Uterus (tissue), 4 donors: ENCODE results near the gene RHCG. TPM values are rescaled to one million over a fixed set of nuclear protein-coding genes. Genes with fewer than 3 reads are reported as not detected.

Experiments used
- DNase-seq, 2 donors: peaks; one replicate each; pipeline ENCODE4 v3.0.0-alpha.2; 2019 to 2020
- H3K27ac ChIP-seq, 2 donors: fragments of 200-600 bp; sonication (generic); 1 replicate in 1 of 2; 2 replicates in 1 of 2; pipeline ENCODE4 v1.5.1; 2016 to 2018
- H3K27me3 ChIP-seq, 2 donors: fragments of 200-600 bp; sonication (generic); one replicate each; pipeline ENCODE4 v1.5.1; 2018 to 2019; ENCODE audit warnings: control low read depth in 1 of 2
- H3K36me3 ChIP-seq, 2 donors: fragments of 200-600 bp; sonication (generic); one replicate each; pipeline ENCODE4 v1.5.1; 2019; ENCODE audit warnings: control low read depth in 1 of 2
- H3K4me1 ChIP-seq, 2 donors: fragments of 200-600 bp; sonication (generic); one replicate each; pipeline ENCODE4 v1.5.1; 2018 to 2019; ENCODE audit warnings: control low read depth in 1 of 2
- H3K4me3 ChIP-seq, 2 donors: fragments of 200-600 bp; sonication (generic); 1 replicate in 1 of 2; 2 replicates in 1 of 2; pipeline ENCODE4 v1.5.1; 2018 to 2019; ENCODE audit warnings: mild to moderate bottlenecking in 1 of 2
- H3K9me3 ChIP-seq, 2 donors: fragments of 200-600 bp; sonication (generic); one replicate each; pipeline ENCODE4 v1.5.1; 2019; ENCODE audit warnings: control low read depth in 1 of 2
- POLR2A ChIP-seq, 2 donors: fragments of 450-650 bp; IDR thresholded peaks; one replicate each; pipeline ENCODE4 v1.6.1; 2016; ENCODE audit warnings: antibody characterized with exemption in 2 of 2, mild to moderate bottlenecking in 1 of 2, moderate library complexity in 1 of 2
- intact Hi-C: fragments of 100-400 bp; cut with DNase I; formaldehyde crosslinking; loops from one replicate; pipeline ENCODE4 v1.15.1; 2023; ENCODE audit warnings: low total_unique reads
- total RNA-seq, 4 donors: library from RNA; depleted of rRNA in 3 of 4; stranded (reverse); fragments of >200 nt in 3 of 4; gene quantifications; one replicate each; pipeline versions ENCODE4 v1.1.0 to v1.2.4, GENCODE V29; 2014 to 2023
- TF ChIP-seq, protein P1 (sequence below), 4 experiments: fragments of 200-600 bp in 2 of 4; fragments of 450-650 bp in 2 of 4; sonication (generic) in 2 of 4; IDR thresholded peaks; one replicate each; pipeline ENCODE4 v1.5.1; 2016 to 2019; ENCODE audit warnings: antibody characterized with exemption in 4 of 4, mild to moderate bottlenecking in 2 of 4, moderate library complexity in 1 of 4
- donor health status: DM: yes; HTN: yes; CAD: no.

Gene RHCG
- total RNA-seq = 1 to 10 TPM in 1 of 4 donors, under 1 TPM in 2, not detected in 1; 0.14 to 2.9 (median 0.58) TPM

DNA sequence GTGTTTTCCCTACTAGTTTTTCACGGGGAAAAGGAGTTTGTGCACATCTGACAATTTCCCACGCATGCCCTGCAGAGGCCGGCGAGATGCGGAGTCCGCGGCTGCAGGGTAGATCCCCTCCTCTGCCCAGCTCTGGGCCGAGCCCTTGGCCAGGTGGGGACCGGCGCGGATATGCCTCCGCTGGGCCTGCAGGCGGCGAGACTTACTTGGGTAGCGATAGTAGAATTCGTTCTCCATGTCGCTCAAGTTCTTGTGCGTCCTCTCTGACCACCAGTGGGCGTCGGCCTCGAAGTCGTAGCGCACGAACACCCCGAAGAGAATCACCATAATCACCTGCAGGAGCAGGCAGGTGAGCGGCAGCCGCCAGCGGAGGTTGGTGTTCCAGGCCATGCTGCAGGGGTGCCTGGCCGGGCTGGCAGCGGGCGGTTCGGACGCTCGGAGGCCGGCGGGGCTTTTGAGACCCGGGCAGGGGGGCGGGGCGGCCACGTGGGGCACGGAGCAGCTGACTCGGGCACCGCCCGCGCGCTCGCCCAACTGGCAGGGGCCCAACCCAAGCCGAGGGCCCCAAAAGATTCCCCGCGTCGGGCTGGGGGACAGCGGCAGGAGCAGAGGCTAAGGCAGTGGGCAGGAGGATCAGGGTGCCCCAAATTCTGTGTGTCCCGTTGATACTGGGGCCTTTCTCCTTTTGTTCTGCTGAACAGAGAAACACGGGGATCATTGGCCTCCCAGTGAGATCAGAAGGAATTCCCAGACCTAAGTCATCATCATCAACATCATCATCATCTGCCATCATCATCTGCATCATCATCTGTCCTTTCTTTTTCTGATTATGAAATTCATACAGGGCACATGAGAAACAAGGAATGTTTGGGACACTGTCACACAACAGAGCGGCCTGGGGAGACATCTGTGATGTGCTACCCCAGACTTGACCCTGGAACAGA, at the start of gene RHCG:
TSS of gene RHCG (minus strand) at position 429 of the 944 bp plus-strand sequence. CDS start at position 390, 39 bp downstream.
- intact Hi-C loops = no loop called here
- Histone ChIP-seq H3K9me3 (no peaks in the 10 kb centered on the region), H3K4me3 (no peak within 1 kb of the TSS), H3K27me3 (peaks cover 0 to 10% of the 10 kb centered on the region in 2 donors), H3K36me3 (no peaks in the 10 kb centered on the region), H3K4me1 (no peaks in the 10 kb centered on the region), H3K27ac (no peak within 1 kb of the TSS)
- TF ChIP-seq, protein P1, sequence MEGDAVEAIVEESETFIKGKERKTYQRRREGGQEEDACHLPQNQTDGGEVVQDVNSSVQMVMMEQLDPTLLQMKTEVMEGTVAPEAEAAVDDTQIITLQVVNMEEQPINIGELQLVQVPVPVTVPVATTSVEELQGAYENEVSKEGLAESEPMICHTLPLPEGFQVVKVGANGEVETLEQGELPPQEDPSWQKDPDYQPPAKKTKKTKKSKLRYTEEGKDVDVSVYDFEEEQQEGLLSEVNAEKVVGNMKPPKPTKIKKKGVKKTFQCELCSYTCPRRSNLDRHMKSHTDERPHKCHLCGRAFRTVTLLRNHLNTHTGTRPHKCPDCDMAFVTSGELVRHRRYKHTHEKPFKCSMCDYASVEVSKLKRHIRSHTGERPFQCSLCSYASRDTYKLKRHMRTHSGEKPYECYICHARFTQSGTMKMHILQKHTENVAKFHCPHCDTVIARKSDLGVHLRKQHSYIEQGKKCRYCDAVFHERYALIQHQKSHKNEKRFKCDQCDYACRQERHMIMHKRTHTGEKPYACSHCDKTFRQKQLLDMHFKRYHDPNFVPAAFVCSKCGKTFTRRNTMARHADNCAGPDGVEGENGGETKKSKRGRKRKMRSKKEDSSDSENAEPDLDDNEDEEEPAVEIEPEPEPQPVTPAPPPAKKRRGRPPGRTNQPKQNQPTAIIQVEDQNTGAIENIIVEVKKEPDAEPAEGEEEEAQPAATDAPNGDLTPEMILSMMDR (IDR thresholded peaks at IDR 0.05) = no peak
- no peak for TF ChIP-seq POLR2A (IDR thresholded peaks at IDR 0.05)
- DNase-seq = no peak

DNA sequence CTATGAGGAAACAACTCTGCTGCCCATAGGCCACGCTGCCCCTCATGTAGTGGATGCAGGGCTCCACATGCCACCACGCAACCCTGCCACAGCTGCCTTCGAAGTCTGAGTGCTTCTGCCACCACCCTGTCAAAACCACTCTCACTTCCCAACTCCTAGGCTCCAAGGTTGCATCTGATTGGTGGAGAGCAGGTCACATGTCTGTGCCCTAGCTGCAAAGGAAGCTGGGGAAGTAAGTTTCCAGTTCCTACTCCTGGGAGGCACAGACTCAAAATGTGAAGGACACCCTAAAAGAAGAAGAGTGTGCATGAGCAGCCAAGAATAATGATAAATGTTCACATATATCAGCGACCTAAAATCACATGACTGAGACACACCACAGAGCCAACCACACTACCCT, 47.0 kb upstream of the RHCG start:
- TF ChIP-seq POLR2A (IDR thresholded peaks at IDR 0.05) = no peak
- TF ChIP-seq, protein P1 (IDR thresholded peaks at IDR 0.05) = no peak
- no peak for DNase-seq
- intact Hi-C loops = no loop called here
- Histone ChIP-seq H3K27ac (no peak overlapping the region), H3K27me3 (no peaks in the 10 kb centered on the region), H3K4me3 (no peak overlapping the region), H3K9me3 (no peaks in the 10 kb centered on the region), H3K4me1 (no peaks in the 10 kb centered on the region), H3K36me3 (no peaks in the 10 kb centered on the region)

DNA sequence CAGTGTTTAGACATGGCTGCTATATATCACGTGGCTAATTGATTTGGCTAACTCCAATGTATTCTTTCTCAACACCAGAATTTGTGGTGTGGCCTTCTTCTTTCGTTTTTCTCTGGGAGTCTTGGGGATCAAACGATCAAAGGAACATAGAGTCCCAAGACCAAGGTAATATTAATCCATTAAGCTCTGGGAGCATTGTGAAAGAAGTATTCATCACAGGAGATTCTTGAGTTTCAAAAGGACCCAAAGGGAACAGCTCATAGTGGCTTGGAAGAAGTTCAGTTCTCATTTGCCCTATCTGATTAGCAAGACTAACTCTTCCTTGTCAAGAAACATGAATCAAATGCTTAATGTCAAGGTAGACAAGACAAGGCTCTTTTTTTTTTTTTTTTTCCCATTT, 46.0 kb upstream of the RHCG start:
- Histone ChIP-seq H3K4me1 (no peaks in the 10 kb centered on the region), H3K36me3 (no peaks in the 10 kb centered on the region), H3K9me3 (no peaks in the 10 kb centered on the region), H3K4me3 (no peak overlapping the region), H3K27ac (no peak overlapping the region), H3K27me3 (no peaks in the 10 kb centered on the region)
- no peak for DNase-seq
- TF ChIP-seq, protein P1 (IDR thresholded peaks at IDR 0.05) = no peak
- no peak for TF ChIP-seq POLR2A (IDR thresholded peaks at IDR 0.05)
- intact Hi-C loops = no loop called here

DNA sequence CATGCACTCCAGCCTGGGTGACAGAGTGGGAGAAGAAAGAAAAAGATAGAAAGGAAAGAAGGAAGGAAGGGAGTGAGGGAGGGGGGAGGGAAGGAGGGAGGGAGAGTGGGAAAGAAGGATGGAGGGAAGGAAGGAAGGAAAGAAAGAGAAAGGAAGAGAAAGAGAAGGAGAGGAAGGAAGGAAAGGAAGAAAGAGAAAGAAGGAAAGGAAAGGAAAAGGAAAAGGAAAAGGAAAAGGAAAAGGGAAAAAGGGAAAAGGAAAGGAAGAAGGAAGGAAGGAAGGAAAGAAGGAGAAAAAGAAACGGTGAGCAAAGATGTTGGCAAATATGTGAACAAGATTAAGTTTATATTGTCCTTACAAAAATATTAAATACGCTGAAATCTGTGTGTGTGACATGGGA, 42.6 kb upstream of the RHCG start:
- no peaks in the 10 kb centered on the region for H3K9me3 ChIP-seq
- no peak overlapping the region for H3K27ac ChIP-seq
- H3K27me3 ChIP-seq = no peaks in the 10 kb centered on the region
- H3K4me1 ChIP-seq = no peaks in the 10 kb centered on the region
- no peak overlapping the region for H3K4me3 ChIP-seq
- TF ChIP-seq POLR2A (IDR thresholded peaks at IDR 0.05) = no peak
- TF ChIP-seq, protein P1 (IDR thresholded peaks at IDR 0.05) = no peak
- intact Hi-C loops = no loop called here
- DNase-seq = no peak
- H3K36me3 ChIP-seq = no peaks in the 10 kb centered on the region

DNA sequence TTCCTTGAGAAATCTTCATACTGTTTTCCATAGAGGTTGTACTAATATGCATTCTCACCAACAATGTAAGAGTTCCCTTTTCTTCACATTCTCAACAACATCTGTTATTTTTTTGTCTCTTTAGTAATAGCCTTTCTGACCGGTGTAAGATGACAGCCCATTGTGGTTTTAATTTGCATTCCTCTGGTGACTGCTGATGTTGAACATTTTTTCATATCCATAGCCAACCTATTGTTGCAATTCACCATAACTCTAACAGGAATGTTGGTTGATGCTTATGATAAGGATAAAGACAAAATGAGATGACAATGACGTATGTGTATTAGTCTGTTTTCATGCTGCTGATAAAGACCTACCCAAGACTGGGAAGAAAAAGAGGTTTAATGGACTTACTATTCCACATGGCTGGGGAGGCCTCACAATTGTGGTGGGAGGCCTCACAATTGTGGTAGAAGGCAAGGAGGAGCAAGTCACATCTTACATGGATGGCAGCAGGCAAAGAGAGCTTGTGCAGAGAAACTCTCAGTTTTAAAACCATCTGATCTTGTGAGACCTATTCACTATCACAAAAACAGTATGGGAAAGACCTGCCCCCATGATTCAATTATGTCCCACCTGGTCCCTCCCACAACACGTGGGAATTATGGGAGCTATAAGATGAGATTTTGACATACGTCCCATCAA, 37.6 kb upstream of the RHCG start:
- intact Hi-C loops = no loop called here
- Histone ChIP-seq H3K9me3 (no peaks in the 10 kb centered on the region), H3K36me3 (no peaks in the 10 kb centered on the region), H3K27ac (no peak overlapping the region), H3K4me3 (no peak overlapping the region), H3K27me3 (no peaks in the 10 kb centered on the region), H3K4me1 (no peaks in the 10 kb centered on the region)
- no peak for TF ChIP-seq POLR2A (IDR thresholded peaks at IDR 0.05)
- TF ChIP-seq, protein P1 (IDR thresholded peaks at IDR 0.05) = no peak
- no peak for DNase-seq
